Uterus (tissue), 4 donors: ENCODE data around the gene PTCRA. TPM values are rescaled to one million over a fixed set of nuclear protein-coding genes. Genes with fewer than 3 reads are reported as not detected.
"Not testable (repeated sequence)": the region's sequence is repeated elsewhere in the genome, so short reads cannot be mapped to it uniquely, and the experiment has no call there.

Source experiments
- DNase-seq, 2 donors: peaks; one replicate each; pipeline ENCODE4 v3.0.0-alpha.2; 2019 to 2020
- H3K27ac ChIP-seq, 2 donors: fragments of 200-600 bp; sonication (generic); 1 replicate in 1 of 2; 2 replicates in 1 of 2; pipeline ENCODE4 v1.5.1; 2016 to 2018
- H3K27me3 ChIP-seq, 2 donors: fragments of 200-600 bp; sonication (generic); one replicate each; pipeline ENCODE4 v1.5.1; 2018 to 2019; ENCODE audit warnings: control low read depth in 1 of 2
- H3K36me3 ChIP-seq, 2 donors: fragments of 200-600 bp; sonication (generic); one replicate each; pipeline ENCODE4 v1.5.1; 2019; ENCODE audit warnings: control low read depth in 1 of 2
- H3K4me1 ChIP-seq, 2 donors: fragments of 200-600 bp; sonication (generic); one replicate each; pipeline ENCODE4 v1.5.1; 2018 to 2019; ENCODE audit warnings: control low read depth in 1 of 2
- H3K4me3 ChIP-seq, 2 donors: fragments of 200-600 bp; sonication (generic); 1 replicate in 1 of 2; 2 replicates in 1 of 2; pipeline ENCODE4 v1.5.1; 2018 to 2019; ENCODE audit warnings: mild to moderate bottlenecking in 1 of 2
- H3K9me3 ChIP-seq, 2 donors: fragments of 200-600 bp; sonication (generic); one replicate each; pipeline ENCODE4 v1.5.1; 2019; ENCODE audit warnings: control low read depth in 1 of 2
- CTCF ChIP-seq, 4 experiments: fragments of 200-600 bp in 2 of 4; fragments of 450-650 bp in 2 of 4; sonication (generic) in 2 of 4; IDR thresholded peaks; one replicate each; pipeline ENCODE4 v1.5.1; 2016 to 2019; ENCODE audit warnings: antibody characterized with exemption in 4 of 4, mild to moderate bottlenecking in 2 of 4, moderate library complexity in 1 of 4
- POLR2A ChIP-seq, 2 donors: fragments of 450-650 bp; IDR thresholded peaks; one replicate each; pipeline ENCODE4 v1.6.1; 2016; ENCODE audit warnings: antibody characterized with exemption in 2 of 2, mild to moderate bottlenecking in 1 of 2, moderate library complexity in 1 of 2
- intact Hi-C: fragments of 100-400 bp; cut with DNase I; formaldehyde crosslinking; loops from one replicate; pipeline ENCODE4 v1.15.1; 2023; ENCODE audit warnings: low total_unique reads
- total RNA-seq, 4 donors: library from RNA; depleted of rRNA in 3 of 4; stranded (reverse); fragments of >200 nt in 3 of 4; gene quantifications; one replicate each; pipeline versions ENCODE4 v1.1.0 to v1.2.4, GENCODE V29; 2014 to 2023
- donor health status: DM: yes; HTN: yes; CAD: no.

Gene PTCRA
- total RNA-seq, 4 donors from 2014 or later: 2.0 TPM; not detected in 3

GRCh38 chr6:42890311-42891198, 25.3 kb upstream of the PTCRA start:
- Histone ChIP-seq H3K4me3 (peak overlapping the region; percentile 78 to 92), H3K36me3 (no peaks in the 10 kb centered on the region), H3K9me3 (no peaks in the 10 kb centered on the region), H3K4me1 (no peaks in the 10 kb centered on the region), H3K27ac (peak overlapping the region; percentile 82 to 93), H3K27me3 (no peaks in the 10 kb centered on the region)
- peak; percentile 92 to 94 for DNase-seq
- TF ChIP-seq CTCF (IDR thresholded peaks at IDR 0.05): peak in 2 of 4 experiments; percentile 2 to 6
- TF ChIP-seq POLR2A (IDR thresholded peaks at IDR 0.05): peak; percentile 20 to 63
- intact Hi-C loops: no loop called here

- DNase-seq: no peak
- intact Hi-C loops: no loop called here
- H3K9me3 ChIP-seq: no peaks in the 10 kb centered on the region
Observed at GRCh38 chr6:42891199-42891722, 24.6 kb upstream of the PTCRA start.

GRCh38 chr6:42894041-42894828, 21.6 kb upstream of the PTCRA start:
- DNase-seq, H3K4me1 ChIP-seq, H3K4me3 ChIP-seq, intact Hi-C loops, H3K27ac ChIP-seq, H3K36me3 ChIP-seq, H3K27me3 ChIP-seq, H3K9me3 ChIP-seq: not testable (repeated sequence)

More at GRCh38 chr6:42891199-42891722, 24.6 kb upstream of the PTCRA start:
- Histone ChIP-seq H3K4me1 (no peaks in the 10 kb centered on the region), H3K4me3 (peak overlapping the region; percentile 78 to 92), H3K36me3 (no peaks in the 10 kb centered on the region), H3K27me3 (no peaks in the 10 kb centered on the region), H3K27ac (peak overlapping the region; percentile 82 to 93)
- no peak for TF ChIP-seq POLR2A (IDR thresholded peaks at IDR 0.05)
- TF ChIP-seq CTCF (IDR thresholded peaks at IDR 0.05): no peak

- Histone ChIP-seq H3K27me3 (no peaks in the 10 kb centered on the region), H3K9me3 (no peaks in the 10 kb centered on the region), H3K4me1 (no peaks in the 10 kb centered on the region), H3K36me3 (no peaks in the 10 kb centered on the region), H3K27ac (no peak overlapping the region), H3K4me3 (no peak overlapping the region)
- TF ChIP-seq CTCF (IDR thresholded peaks at IDR 0.05) (no peak), POLR2A (IDR thresholded peaks at IDR 0.05) (no peak)
- intact Hi-C loops: no loop called here
- no peak for DNase-seq
Observed at GRCh38 chr6:42896178-42896719, 19.6 kb upstream of the PTCRA start.

- no peak for TF ChIP-seq POLR2A (IDR thresholded peaks at IDR 0.05)
- peak; percentile 79 to 87 (median 82) for TF ChIP-seq CTCF (IDR thresholded peaks at IDR 0.05)
- Histone ChIP-seq H3K36me3 (no peaks in the 10 kb centered on the region), H3K9me3 (no peaks in the 10 kb centered on the region), H3K27me3 (no peaks in the 10 kb centered on the region), H3K4me1 (no peaks in the 10 kb centered on the region), H3K4me3 (no peak overlapping the region), H3K27ac (no peak overlapping the region)
- DNase-seq: peak; percentile 55 to 79
- intact Hi-C loops: no loop called here
Observed at GRCh38 chr6:42898891-42899361, 16.9 kb upstream of the PTCRA start.
